ENCODE data around the gene PXMP4.

Gene PXMP4

GRCh38 chr20:33719989-33720709, at the start of gene PXMP4:
Gene PXMP4 (minus strand): TSS chr20:33720310. CDS start chr20:33720207, 103 bp downstream.
- peak; percentile 98 for DNase-seq

- no peak for DNase-seq
Measured at GRCh38 chr20:33769043-33769442, 48.9 kb upstream of the PXMP4 start.

- no peak for DNase-seq
Measured at GRCh38 chr20:33767777-33768138, 47.6 kb upstream of the PXMP4 start.

GRCh38 chr20:33766686-33767085, 46.6 kb upstream of the PXMP4 start:
- no peak for DNase-seq

GRCh38 chr20:33765592-33765991, 45.5 kb upstream of the PXMP4 start:
- no peak for DNase-seq

- DNase-seq, result no peak
Measured at GRCh38 chr20:33765099-33765498, 45.0 kb upstream of the PXMP4 start.

- DNase-seq, result no peak
Measured at GRCh38 chr20:33761698-33762250, 41.7 kb upstream of the PXMP4 start.

- no peak for DNase-seq
Measured at GRCh38 chr20:33757458-33757857, 37.3 kb upstream of the PXMP4 start.

GRCh38 chr20:33757046-33757445, 36.9 kb upstream of the PXMP4 start:
- no peak for DNase-seq

- DNase-seq, result peak; percentile 35
Measured at GRCh38 chr20:33755936-33756490, 35.9 kb upstream of the PXMP4 start.

GRCh38 chr20:33753763-33754162, 33.7 kb upstream of the PXMP4 start:
- no peak for DNase-seq

GRCh38 chr20:33753143-33753542, 33.0 kb upstream of the PXMP4 start:
- no peak for DNase-seq

- DNase-seq, result no peak
Measured at GRCh38 chr20:33751775-33752174, 31.7 kb upstream of the PXMP4 start.

- no peak for DNase-seq
Measured at GRCh38 chr20:33746325-33746998, 26.4 kb upstream of the PXMP4 start.

- DNase-seq, result no peak
Measured at GRCh38 chr20:33744773-33745385, 24.8 kb upstream of the PXMP4 start.

- no peak for DNase-seq
Measured at GRCh38 chr20:33744181-33744580, 24.1 kb upstream of the PXMP4 start.

GRCh38 chr20:33740189-33740588, 20.1 kb upstream of the PXMP4 start:
- no peak for DNase-seq

GRCh38 chr20:33739493-33739892, 19.4 kb upstream of the PXMP4 start:
- DNase-seq, result peak; percentile 58

- DNase-seq, result no peak
Measured at GRCh38 chr20:33736962-33737361, 16.9 kb upstream of the PXMP4 start.

GRCh38 chr20:33733654-33734576, 13.8 kb upstream of the PXMP4 start:
- DNase-seq, result peak; percentile 33

- no peak for DNase-seq
Measured at GRCh38 chr20:33732166-33732970, 12.3 kb upstream of the PXMP4 start.
